HCEC 1CT (cell line): ENCODE data around the gene ETS1.

Experiments
- DNase-seq: peaks from one replicate; pipeline ENCODE4 v3.0.0-alpha.2; 2017

Gene ETS1

GRCh38 chr11:128587415-128587814, at the start of gene ETS1:
ETS1 (minus strand) TSS chr11:128587558; CDS start chr11:128573130, 14,428 bp downstream.
- DNase-seq, result no peak

DNA sequence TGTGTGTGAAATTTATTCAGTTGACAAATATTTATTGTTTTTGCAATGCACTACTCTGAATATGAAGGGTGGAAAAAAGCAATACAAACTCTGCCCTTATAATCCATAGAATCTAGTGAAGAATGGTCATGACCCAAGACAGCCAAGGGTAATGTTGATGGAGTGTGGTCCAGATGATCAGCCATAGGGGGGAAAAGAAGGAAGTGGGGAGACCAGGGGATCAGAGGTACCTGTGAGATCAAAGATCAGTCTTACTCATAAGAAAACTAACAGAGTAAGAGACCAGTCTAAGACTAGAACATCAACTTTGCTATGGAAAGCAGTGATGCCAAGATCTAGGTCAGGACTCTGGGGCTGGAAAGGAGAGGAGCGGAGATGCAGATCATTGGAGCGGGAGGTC, 47.0 kb upstream of the ETS1 start:
- no peak for DNase-seq

- DNase-seq, result no peak
Measured at GRCh38 chr11:128633384-128633965, 46.1 kb upstream of the ETS1 start.

GRCh38 chr11:128632141-128632791, 44.9 kb upstream of the ETS1 start:
- DNase-seq, result peak; percentile 57

- DNase-seq, result peak; percentile 63
Measured at GRCh38 chr11:128630367-128631230, 43.2 kb upstream of the ETS1 start.

- DNase-seq, result no peak
Measured at GRCh38 chr11:128629516-128630106, 42.3 kb upstream of the ETS1 start.

DNA sequence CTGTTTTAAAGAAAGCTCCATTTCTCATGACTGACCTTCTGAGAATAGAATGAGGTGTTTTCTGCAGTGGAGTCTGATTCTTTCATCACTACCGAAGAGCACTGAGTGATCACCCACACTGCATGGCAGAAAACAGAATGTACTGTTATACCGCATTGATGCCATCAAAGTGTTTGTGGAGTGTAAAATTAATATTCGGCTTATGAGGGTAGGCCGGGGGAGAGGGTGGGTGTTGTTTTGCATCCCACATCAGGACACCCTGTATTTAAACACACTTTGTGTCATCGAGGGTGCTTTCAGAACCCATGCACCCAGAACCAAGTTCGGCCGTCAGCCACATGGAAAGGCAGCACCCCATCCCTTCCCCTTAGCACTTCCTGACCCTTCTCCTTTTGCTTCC, 41.3 kb upstream of the ETS1 start:
- no peak for DNase-seq

DNA sequence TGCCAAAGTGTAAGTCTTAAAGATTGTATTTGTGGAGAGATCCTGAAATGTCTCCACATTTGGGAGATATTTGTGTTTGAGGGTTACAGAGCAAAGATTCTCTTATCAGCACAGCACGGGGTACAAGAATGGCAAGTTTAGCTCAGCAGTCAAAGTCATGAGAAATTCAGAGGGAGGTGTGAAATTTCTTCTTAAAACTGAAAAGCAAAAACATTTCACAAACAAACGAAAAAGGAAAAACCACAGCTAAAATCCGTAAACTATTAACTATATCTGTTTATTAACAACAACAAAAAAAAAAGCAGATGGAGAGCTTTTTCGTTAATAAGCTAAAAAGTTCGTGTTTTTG, 40.9 kb upstream of the ETS1 start:
- no peak for DNase-seq

GRCh38 chr11:128627666-128628324, 40.4 kb upstream of the ETS1 start:
- DNase-seq, result no peak

DNA sequence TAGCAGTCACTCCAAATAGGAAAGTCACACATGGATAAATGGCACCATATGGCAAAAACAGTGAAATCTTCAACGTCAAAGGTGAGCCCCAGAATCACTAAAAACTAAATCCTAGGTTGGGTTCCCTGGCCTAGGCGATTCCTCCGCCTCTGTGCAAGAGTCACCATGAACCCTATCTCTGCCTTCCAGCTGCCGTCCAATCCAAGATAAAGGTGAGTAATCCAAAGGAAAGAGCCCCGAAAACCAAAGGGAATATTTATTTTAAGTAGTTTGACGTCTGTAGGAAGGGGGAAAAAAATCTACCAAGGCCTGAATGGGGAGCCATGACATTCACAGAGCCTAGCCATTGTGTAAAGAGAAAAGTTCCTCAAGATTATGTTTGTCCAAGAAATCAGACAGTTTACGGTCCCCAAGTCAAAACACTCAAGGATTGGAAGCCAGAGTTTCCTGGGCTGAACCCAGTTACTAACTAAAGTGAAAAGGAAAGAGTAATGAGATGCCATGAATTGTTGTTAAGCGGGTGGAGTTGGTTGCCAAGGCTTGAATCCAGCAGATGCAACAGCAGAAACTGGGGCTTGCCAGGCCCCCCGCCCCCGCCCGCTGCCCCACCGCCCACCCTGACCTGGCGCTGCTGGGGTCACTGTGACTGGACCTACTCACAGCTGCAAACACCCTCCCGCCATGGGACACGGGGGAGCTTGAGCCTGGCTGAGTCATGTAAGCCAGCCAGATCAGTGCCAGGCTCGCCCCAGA, 39.7 kb upstream of the ETS1 start:
- DNase-seq, result no peak

DNA sequence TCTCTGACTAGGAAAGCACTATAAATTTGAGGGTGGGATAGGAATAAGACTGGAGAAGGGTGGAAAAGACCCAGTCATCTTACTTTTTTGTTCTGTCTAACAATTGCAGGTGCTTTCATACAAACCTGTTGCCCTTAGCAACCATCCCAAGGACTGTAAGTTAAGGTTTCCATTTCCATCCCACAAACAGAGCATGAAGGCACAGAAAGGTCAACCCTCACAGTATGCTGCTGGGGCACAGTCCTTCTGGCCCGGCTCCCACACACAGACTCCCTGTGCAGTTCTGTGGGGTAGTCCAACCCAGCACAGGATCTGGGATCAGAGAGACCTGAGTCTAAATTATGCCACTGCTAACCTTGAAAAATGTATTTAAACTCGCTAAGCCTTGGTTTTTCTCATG, 38.4 kb upstream of the ETS1 start:
- DNase-seq, result no peak

DNA sequence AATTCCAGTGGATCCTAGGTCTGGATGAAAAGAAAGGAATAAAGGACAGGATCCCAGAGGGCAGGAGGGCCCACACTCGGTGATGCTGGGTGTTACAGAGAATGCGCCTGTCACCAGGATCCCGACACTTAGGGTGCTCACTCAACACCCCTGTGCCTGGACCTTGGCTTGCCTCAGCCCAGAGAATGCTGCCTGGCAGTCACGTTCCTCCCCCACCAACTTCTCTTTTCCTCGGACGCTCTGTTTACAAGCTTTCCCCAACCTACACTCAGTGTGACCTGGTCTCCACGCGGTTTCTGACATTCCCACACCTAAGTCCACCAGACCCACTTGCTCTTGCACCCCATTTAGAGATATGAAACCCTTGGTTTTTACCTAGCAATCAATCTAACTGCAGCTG, 38.0 kb upstream of the ETS1 start:
- no peak for DNase-seq

- DNase-seq, result no peak
Measured at GRCh38 chr11:128624269-128625175, 37.2 kb upstream of the ETS1 start.

DNA sequence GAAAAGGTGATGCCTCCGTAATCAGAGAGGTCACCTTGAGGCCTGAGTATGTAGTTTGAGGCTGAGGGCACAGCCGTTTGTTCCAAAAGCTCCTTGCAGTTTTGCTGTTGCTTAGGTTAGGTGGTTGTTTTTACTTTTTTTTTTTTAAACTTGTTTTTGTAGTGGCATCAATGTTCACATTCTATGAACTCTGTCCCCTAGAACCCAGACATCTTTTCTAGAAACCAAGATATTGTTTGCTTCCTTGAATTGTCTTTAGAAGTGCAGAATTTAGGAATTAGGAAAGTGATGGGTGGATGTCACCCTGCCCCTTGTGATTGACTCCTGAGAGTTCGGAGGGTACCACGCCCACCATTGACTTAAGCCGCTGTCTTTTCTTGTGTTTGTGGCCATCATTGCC, 35.7 kb upstream of the ETS1 start:
- no peak for DNase-seq

DNA sequence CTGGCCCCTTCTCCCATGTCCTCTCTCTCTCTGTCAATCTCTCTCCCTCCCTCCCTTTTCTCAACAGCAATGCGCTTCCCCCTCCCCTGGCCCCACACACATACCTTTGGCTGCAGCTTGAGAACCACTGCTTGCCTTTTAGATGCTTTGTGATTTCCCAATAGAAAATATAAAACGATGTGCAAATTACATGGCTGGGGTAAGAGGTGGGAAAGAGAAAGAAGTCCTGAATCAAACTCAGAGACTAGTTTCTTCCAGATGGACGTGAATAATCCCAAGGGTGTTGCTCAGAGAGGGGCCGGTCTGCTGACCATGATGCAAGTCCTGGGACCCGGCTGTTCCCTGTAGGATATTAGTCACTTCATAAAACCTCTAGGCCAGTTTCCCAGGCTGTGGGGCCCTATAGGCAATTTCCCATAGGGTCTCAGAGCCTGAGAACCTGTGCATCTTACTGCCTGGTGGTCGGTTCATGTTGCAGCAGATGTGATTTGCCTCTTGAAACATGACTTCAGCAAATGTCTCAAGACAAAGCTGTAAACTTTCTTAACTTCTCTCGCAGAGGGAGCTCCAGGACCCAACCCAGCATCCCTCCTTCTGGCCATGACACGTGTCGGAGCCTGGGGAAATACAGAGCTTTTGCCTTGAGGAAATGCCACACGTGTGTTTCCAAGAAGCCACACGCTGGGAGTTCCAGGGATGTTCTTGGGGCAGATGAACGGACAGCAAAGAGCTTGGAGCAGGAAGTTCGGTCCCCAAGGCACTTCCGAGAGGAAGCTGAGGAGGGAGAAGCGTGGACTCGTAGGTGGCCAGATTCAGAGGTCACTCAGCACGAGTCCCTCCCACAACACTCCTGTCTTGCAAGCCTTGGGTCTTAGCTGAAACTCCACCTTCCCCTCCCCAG, 34.5 kb upstream of the ETS1 start:
- DNase-seq, result peak; percentile 97

GRCh38 chr11:128620309-128621100, 33.1 kb upstream of the ETS1 start:
- no peak for DNase-seq

GRCh38 chr11:128619540-128620308, 32.4 kb upstream of the ETS1 start:
- no peak for DNase-seq

DNA sequence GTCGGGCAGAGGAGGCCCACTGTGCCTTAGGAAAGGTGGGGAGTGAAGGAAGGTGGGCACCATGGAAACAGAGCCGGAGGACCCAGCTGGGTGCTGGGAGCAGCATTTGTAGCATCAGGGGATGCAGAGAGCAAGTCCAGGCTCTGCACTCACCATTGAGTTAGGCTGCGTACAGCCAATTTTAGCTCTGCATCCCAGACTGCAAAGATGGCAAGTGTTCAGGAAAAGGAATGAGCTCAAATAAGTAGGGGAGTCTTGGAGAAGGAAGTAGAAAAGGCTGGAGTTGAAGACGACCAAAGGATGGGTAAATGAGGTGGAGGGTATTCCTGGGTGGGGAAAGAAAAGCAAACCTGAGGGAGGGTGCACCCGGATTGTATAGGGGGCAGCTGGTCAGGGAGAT, 31.6 kb upstream of the ETS1 start:
- DNase-seq, result no peak

DNA sequence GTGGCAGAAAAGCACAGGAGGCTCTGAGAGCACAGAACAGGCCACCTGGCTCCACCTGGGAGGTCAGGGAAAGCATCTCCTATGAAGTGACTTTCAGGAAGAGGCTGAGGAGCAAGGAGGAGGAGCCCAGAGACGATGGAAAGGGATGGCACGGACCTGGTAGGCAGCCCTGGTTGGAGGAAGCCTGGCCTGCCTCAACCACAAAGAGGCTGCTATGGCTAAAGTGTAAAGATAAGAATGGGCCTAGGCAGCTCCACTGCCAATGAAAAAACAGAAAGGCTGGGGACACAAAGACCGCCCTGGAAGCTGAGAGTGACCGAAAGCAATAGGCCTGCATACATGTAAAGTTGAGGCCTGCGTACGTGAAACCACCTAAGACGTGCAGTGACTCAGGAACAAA, 31.2 kb upstream of the ETS1 start:
- DNase-seq, result no peak
